ENCODE results near the gene KIRREL2. TPM values are rescaled to one million over a fixed set of nuclear protein-coding genes. Genes with fewer than 3 reads are reported as not detected.

Gene KIRREL2
- 1 to 10 TPM; 3.0 to 5.6 TPM for total RNA-seq

DNA sequence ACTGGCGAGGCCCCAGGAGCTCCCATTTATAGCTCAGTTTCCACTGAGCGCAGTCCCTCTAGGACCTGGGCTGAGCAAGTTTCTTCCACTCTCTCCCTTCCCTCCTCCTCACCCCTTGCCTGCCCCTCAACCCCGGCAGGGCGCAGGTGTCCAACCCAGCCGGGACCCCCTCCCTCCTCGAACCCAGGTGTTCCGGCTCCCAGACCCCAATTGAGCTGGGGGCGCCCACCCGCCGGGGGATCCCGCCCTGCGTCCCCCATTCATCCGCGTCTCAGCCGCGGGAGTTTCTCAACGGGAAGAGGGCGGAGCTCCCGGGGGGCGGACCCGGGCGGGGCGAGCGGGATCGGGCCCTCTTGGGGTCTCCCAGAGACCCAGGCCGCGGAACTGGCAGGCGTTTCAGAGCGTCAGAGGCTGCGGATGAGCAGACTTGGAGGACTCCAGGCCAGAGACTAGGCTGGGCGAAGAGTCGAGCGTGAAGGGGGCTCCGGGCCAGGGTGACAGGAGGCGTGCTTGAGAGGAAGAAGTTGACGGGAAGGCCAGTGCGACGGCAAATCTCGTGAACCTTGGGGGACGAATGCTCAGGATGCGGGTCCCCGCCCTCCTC is at the start of gene KIRREL2:
Gene KIRREL2 (plus strand): TSS at position 366 of the 604 bp plus-strand sequence. CDS start 209 bp downstream, at position 575.
- peaks cover 66% of the 10 kb centered on the region for H3K27me3 Mint-ChIP-seq (ENCODE audit: low read depth)
- H3K4me1 Mint-ChIP-seq (ENCODE audit: low read depth) = peaks cover 13% of the 10 kb centered on the region
- no peak within 1 kb of the TSS for H3K27ac Mint-ChIP-seq
- peak; percentile 48 to 62 for DNase-seq
- H3K9me3 Mint-ChIP-seq = no peaks in the 10 kb centered on the region
- H3K36me3 Mint-ChIP-seq (ENCODE audit: insufficient read depth in 2 of 2) = no peaks in the 10 kb centered on the region
- H3K4me3 Mint-ChIP-seq = peak within 1 kb of the TSS; percentile 68 to 86
- ATAC-seq (replicated peaks in 1 of 2) = peak; percentile 68 to 80

DNA sequence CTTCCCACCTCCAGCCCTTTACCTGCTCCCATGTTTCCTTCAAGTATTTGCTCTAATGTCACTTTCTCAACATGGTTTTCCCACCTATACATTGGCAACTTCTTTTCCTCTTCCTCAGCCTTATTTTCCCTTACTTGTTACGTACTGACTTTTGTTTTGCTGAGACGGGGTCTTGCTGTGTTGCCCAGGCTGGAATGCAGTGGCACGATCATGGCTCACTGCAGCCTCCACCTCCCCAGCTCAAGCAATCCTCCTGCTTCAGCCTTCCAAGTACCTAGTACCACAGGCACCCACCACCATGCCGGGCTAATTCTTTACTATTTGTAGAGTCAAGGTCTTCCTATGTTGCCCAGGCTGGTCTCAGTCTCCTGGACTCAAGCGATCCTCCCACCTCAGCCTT is 49.1 kb upstream of the KIRREL2 start:
- H3K4me3 Mint-ChIP-seq = no peak overlapping the region
- H3K27ac Mint-ChIP-seq = no peak overlapping the region
- peaks cover 20% of the 10 kb centered on the region for H3K27me3 Mint-ChIP-seq (ENCODE audit: low read depth)
- no peak for ATAC-seq (replicated peaks in 1 of 2)
- H3K4me1 Mint-ChIP-seq (ENCODE audit: low read depth) = peaks cover 5% of the 10 kb centered on the region
- no peak for DNase-seq
- H3K9me3 Mint-ChIP-seq = no peaks in the 10 kb centered on the region
- no peaks in the 10 kb centered on the region for H3K36me3 Mint-ChIP-seq (ENCODE audit: insufficient read depth in 2 of 2)

DNA sequence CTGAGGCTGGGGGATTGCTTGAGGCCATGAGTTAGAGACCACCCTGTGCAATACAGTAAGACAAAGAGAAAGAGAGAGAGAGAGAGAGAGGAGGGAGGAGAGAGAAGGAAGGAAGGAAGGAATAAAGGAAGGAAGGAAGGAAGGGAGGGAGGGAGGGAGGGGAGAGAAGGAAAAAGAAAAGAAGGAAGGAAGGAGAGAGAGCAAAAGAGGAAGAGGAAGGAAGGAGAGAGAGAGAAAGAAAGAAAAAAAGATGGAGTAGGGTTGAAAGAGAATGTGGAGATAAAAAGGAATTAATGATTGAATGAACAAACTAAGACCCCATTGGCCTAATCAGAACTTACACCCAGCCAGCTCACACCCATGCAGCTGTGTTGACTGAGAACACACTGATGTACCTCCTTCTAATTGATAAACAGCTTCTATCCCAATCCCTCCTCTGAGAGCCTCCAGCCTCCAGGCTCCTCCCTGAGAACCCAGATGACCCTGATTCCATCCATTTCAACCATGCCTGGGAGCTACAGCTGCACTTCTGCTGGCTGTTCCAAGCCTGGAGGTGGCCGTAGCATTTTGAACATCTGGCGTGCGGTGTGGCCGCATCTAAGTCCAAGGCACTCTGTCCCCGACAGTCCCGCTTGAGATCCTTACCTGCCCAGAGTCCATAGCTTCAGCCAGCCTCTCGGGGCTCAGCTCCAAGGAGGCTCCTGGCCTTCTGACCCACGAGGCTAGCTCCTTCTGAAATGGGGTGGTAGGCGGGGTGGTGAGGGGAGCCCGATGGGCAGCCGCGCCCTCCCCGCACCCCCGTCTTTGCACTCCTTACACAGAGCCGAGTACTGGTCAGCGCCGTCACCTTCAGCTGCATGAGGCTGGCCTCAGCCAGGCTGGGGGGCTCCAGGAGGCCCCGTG is 45.1 kb upstream of the KIRREL2 start:
- DNase-seq = no peak
- Mint-ChIP-seq H3K36me3 (ENCODE audit: insufficient read depth in 2 of 2) (no peaks in the 10 kb centered on the region), H3K4me3 (no peak overlapping the region), H3K27me3 (ENCODE audit: low read depth) (peaks cover 25% of the 10 kb centered on the region), H3K4me1 (ENCODE audit: low read depth) (no peaks in the 10 kb centered on the region), H3K27ac (no peak overlapping the region), H3K9me3 (no peaks in the 10 kb centered on the region)
- ATAC-seq (replicated peaks in 1 of 2) = no peak

DNA sequence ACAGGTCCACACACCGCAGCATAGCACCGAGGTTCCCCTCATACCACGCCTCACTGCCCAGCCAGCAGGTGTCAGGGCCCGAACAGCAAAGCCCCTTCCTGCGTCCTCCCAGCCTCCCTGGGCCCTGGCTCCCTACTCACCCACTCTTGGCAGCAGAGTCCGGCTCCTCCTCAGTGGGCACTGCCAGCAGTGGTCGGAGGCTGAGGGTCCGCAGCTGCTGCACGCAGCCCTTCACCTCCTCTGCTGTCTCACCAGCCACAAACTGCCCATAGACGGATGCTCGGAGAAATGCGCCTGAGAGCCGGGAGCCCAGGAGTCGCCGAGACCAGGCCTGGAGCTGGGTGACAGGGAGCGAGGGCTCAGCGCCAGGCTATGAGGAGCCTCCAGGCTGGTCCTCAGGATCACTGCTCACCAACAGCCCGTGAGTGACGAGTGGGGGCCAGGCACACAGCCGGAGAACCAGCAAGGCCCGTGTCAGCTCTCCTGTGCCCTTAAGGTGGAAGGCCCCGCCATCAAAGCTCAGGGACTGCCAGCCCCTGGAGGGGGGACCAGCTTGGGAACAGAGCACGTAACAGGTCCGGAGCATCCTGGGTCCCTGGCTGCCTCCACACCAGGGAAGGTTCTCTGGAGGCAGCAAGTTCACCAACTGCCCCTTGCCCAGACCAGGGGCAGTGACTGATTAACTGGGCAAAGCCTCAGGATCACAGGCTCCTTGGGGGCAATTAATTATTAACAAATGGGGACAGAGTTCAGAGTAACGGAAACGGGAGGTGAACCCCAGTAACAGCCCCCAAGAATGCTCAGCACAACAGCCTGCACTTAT is 44.3 kb upstream of the KIRREL2 start, which contains the start of gene PRODH2:
Gene PRODH2 (minus strand): TSS at position 626 of the 823 bp plus-strand sequence. CDS start 40 bp downstream, at position 586.
- no peaks in the 10 kb centered on the region for H3K9me3 Mint-ChIP-seq
- H3K4me3 Mint-ChIP-seq = no peak within 1 kb of the TSS
- no peak within 1 kb of the TSS for H3K27ac Mint-ChIP-seq
- no peaks in the 10 kb centered on the region for H3K4me1 Mint-ChIP-seq (ENCODE audit: low read depth)
- H3K36me3 Mint-ChIP-seq (ENCODE audit: insufficient read depth in 2 of 2) = no peaks in the 10 kb centered on the region
- DNase-seq (no peak), ATAC-seq (replicated peaks in 1 of 2) (no peak)
- H3K27me3 Mint-ChIP-seq (ENCODE audit: low read depth) = peaks cover 26% of the 10 kb centered on the region

DNA sequence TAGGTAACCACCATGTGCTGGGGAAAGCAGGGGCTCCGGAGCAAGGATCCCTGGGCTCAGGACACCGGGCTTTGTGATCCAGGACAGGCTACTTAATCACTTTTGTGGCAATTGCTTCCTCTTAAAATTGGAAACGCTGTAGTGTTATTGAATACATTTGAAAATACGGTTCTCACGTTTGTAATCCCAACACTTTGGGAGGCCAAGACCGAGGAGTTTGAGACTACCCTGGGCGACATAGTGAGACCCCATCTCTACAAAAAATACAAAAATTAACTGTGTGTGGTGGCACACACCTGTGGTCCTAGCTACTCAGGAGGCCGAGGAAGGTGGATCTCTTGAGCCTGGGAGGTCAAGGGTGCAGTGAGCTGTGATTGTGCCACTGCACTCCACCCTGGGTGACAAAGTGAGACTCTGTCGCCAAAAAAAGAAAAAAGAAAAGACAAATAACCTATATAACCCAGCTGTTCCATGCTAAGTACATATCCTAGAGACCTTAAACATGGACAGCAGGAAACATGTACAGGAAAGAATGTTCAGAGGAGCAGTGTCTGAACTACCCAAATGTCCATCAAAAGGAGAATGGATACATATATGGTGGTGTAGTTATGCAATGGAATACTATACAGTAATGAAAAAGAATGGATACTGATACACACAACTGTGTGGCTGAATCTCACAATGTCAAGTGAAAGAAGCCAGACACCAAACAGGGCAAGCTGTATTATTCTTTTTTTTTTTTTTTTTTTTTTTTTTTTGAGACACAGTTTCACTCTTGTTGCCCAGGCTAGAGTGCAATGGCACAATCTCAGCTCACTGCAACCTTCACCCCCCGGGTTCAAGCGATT is 43.4 kb upstream of the KIRREL2 start:
- DNase-seq (no peak), ATAC-seq (replicated peaks in 1 of 2) (no peak)
- Mint-ChIP-seq H3K36me3 (ENCODE audit: insufficient read depth in 2 of 2) (no peaks in the 10 kb centered on the region), H3K27ac (no peak overlapping the region), H3K9me3 (no peaks in the 10 kb centered on the region), H3K4me1 (ENCODE audit: low read depth) (no peaks in the 10 kb centered on the region), H3K27me3 (ENCODE audit: low read depth) (peaks cover 29% of the 10 kb centered on the region), H3K4me3 (no peak overlapping the region)

DNA sequence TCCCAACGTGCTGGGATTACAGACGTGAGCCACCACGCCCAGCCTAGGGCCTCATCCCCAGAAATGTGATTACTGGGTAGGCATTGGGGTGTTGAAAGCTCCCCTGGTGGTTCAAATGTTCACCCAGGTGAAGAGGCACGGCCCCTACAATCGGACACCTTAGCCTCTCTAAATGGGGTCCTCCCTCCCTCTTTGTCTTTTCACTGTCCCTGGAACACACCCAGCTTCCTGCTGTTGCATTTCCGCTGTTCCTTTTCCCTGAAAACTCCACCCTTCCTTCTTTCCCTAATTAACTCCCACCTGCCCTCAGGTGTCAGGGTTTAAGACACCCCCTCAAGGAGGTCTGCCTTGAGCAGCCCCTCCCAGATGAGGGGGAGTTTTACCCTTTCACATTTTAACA is 40.4 kb upstream of the KIRREL2 start:
- Mint-ChIP-seq H3K27me3 (ENCODE audit: low read depth) (peaks cover 18% of the 10 kb centered on the region), H3K27ac (no peak overlapping the region), H3K4me1 (ENCODE audit: low read depth) (no peaks in the 10 kb centered on the region), H3K9me3 (no peaks in the 10 kb centered on the region), H3K36me3 (ENCODE audit: insufficient read depth in 2 of 2) (no peaks in the 10 kb centered on the region), H3K4me3 (no peak overlapping the region)
- DNase-seq (no peak), ATAC-seq (replicated peaks in 1 of 2) (no peak)

DNA sequence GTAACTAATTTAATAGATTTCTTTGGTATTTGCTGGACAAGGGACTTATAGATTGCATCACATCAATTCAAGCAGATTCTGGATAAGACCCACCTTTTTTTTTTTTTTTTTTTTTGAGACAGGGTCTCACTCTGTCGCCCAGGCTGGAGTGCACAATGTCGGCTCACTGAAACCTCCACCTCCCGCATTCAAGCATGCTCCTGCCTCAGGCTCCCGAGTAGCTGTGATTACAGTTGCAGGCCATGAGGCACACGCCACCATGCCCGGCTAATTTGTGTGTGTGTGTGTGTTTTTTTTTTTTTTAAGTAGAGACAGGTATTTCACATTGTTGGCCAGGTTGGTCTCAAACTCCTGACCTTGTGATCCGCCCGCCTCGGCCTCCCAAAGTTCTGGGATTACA is 39.9 kb upstream of the KIRREL2 start:
- no peaks in the 10 kb centered on the region for H3K36me3 Mint-ChIP-seq (ENCODE audit: insufficient read depth in 2 of 2)
- no peak overlapping the region for H3K27ac Mint-ChIP-seq
- H3K4me3 Mint-ChIP-seq = no peak overlapping the region
- no peaks in the 10 kb centered on the region for H3K9me3 Mint-ChIP-seq
- peaks cover 14% of the 10 kb centered on the region for H3K27me3 Mint-ChIP-seq (ENCODE audit: low read depth)
- no peaks in the 10 kb centered on the region for H3K4me1 Mint-ChIP-seq (ENCODE audit: low read depth)
- no peak for ATAC-seq (replicated peaks in 1 of 2)
- no peak for DNase-seq

DNA sequence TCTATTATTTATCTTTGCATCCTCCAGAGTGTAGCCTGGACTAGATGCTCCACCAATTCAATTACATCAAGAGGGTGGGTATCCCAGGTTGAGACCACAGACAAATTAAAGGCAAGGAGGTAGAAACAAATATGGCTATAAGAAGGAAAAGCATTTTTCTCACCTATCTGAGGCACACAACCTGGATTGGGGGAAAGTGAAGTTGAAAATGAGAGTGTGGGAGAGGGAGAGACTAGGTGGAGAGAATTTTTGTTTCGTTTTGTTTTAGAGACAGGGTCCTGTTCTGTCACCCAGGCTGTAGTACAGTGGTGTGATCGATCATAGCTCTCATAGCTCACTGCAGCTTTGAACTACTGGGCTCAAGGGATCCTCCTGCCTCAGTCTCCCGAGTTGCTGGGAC is 38.3 kb upstream of the KIRREL2 start:
- H3K27me3 Mint-ChIP-seq (ENCODE audit: low read depth) = peaks cover 25% of the 10 kb centered on the region
- H3K36me3 Mint-ChIP-seq (ENCODE audit: insufficient read depth in 2 of 2) = no peaks in the 10 kb centered on the region
- DNase-seq (no peak), ATAC-seq (replicated peaks in 1 of 2) (no peak)
- H3K9me3 Mint-ChIP-seq = no peaks in the 10 kb centered on the region
- H3K27ac Mint-ChIP-seq = no peak overlapping the region
- H3K4me1 Mint-ChIP-seq (ENCODE audit: low read depth) = no peaks in the 10 kb centered on the region
- no peak overlapping the region for H3K4me3 Mint-ChIP-seq

DNA sequence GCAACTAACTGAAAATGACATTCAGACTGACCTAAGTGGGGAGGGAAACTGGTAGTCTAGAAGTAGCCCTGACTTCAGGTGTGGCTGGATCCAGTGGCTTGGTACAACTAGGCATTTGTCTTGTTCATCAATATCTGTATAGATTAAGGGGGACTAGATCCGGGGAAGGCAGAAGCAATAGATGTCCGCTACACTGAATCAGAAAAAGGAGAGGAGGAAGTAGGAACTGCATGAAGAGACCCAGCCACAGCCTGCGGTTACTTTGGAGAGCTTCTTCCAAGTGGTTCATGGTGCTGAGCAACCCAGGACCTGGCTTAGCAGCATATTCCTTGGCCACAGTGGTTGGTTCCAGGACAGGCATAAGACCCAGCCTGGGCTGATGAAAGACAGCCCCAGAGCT is 34.1 kb upstream of the KIRREL2 start:
- no peak overlapping the region for H3K27ac Mint-ChIP-seq
- H3K9me3 Mint-ChIP-seq = no peaks in the 10 kb centered on the region
- no peak for ATAC-seq (replicated peaks in 1 of 2)
- no peak for DNase-seq
- no peak overlapping the region for H3K4me3 Mint-ChIP-seq
- no peaks in the 10 kb centered on the region for H3K36me3 Mint-ChIP-seq (ENCODE audit: insufficient read depth in 2 of 2)
- no peaks in the 10 kb centered on the region for H3K4me1 Mint-ChIP-seq (ENCODE audit: low read depth)
- H3K27me3 Mint-ChIP-seq (ENCODE audit: low read depth) = peaks cover 25% of the 10 kb centered on the region

DNA sequence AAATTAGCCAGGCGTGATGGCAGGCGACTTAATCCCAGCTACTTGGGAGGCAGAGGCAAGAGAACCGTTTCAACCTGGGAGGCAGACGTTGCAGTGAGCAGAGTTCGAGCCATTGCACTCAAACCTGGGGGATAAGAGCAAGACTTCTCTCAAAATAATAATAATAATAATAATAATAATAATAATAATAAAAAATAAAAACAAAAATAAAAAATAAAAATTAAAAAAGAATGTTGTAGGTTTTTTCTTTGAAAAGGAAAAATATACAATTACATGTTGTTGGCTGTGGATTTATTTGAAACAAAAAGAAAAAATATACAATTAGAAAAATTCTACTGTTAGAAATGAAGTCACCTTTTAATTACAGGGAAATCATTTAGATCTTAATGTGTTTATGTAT is 32.6 kb upstream of the KIRREL2 start:
- Mint-ChIP-seq H3K27ac (no peak overlapping the region), H3K4me1 (ENCODE audit: low read depth) (no peaks in the 10 kb centered on the region), H3K36me3 (ENCODE audit: insufficient read depth in 2 of 2) (no peaks in the 10 kb centered on the region), H3K27me3 (ENCODE audit: low read depth) (peaks cover 17% of the 10 kb centered on the region), H3K9me3 (no peaks in the 10 kb centered on the region), H3K4me3 (no peak overlapping the region)
- no peak for DNase-seq
- no peak for ATAC-seq (replicated peaks in 1 of 2)

DNA sequence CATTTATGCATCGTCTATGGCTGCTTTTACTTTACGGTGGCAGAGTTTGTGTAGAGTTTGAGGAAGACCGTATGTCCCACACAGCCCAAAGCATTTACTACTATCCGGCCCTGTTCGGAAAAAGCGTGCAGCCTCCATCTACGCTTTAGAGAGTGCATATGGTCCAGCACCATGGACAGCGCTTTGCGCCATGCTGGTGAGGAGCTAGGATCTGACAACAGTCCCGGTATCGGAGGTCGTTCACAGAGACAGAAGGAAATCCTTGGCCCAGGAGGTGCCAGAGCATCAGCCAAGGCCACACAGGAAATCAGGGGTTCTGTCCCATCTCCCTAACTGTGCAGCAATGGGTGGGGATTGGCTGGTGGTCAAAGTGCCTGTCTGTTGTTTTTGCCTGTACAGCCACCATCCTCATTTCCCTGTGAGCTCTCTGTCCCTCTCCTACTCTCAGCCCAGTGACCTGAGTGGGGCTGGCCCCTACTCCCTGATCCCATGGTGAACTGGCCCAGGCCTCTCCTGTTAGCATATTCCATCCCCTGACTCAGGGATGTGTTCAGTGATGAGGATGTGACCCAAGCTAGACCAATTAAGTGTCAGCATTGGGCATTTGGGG is 27.9 kb upstream of the KIRREL2 start:
- no peaks in the 10 kb centered on the region for H3K9me3 Mint-ChIP-seq
- DNase-seq (peak; percentile 44 to 53), ATAC-seq (replicated peaks in 1 of 2) (no peak)
- no peaks in the 10 kb centered on the region for H3K36me3 Mint-ChIP-seq (ENCODE audit: insufficient read depth in 2 of 2)
- peaks cover 14% of the 10 kb centered on the region for H3K27me3 Mint-ChIP-seq (ENCODE audit: low read depth)
- H3K4me1 Mint-ChIP-seq (ENCODE audit: low read depth) = no peaks in the 10 kb centered on the region
- no peak overlapping the region for H3K4me3 Mint-ChIP-seq
- H3K27ac Mint-ChIP-seq = no peak overlapping the region

DNA sequence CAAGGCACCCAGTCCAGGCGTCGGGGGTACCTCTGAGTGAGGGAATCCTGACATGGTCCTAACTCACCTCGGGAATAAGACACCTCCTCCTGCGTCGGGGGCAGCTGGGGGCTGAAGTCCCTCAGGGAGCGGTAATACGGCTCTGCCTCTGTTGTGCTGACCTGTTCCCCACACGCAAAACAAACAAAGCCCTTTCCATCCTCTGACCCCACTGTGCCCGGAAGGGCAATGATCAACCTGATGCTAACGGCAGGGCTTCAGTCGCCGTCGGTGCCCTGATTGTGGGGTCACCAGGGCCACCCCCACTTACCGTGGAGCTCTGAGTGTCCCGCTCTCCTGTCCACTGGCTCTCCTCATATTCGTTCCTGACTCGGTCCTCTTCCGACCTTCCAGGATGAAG is 25.7 kb upstream of the KIRREL2 start:
- no peaks in the 10 kb centered on the region for H3K4me1 Mint-ChIP-seq (ENCODE audit: low read depth)
- DNase-seq (no peak), ATAC-seq (replicated peaks in 1 of 2) (no peak)
- no peak overlapping the region for H3K4me3 Mint-ChIP-seq
- H3K9me3 Mint-ChIP-seq = no peaks in the 10 kb centered on the region
- H3K27me3 Mint-ChIP-seq (ENCODE audit: low read depth) = peaks cover 15% of the 10 kb centered on the region
- no peak overlapping the region for H3K27ac Mint-ChIP-seq
- H3K36me3 Mint-ChIP-seq (ENCODE audit: insufficient read depth in 2 of 2) = no peaks in the 10 kb centered on the region
